HG03025 (cell line): Measurements from ENCODE around the gene LRRC74A.

Source experiments
- ATAC-seq: cut with Tn5 transposase; IDR thresholded peaks from one replicate; pipeline ENCODE4 v1.9.1; 2021; ENCODE audit warnings: mild to moderate bottlenecking, moderate library complexity; ENCODE audit not compliant: unreplicated experiment, low FRiP score

Gene LRRC74A

DNA sequence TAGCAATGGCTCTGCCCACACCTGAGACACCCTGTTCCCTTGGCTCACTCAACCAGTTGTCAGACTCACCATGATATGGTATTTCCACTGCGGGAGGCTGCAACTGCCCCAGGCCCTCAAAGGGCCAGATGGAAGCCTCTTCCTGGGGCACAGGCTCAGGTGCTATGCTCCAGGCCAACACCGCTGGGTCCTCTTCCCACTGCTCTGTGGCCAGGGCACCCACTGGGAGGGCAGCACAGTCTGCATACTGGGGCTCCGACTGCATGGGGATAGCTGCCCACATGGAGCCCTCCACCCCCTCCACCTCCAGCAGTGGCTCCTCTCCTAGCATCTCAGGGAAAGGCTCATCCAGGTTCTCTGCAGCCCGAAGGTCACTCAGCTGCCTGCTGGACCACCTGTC lies 17.2 kb upstream of the LRRC74A start:
- no peak for ATAC-seq

DNA sequence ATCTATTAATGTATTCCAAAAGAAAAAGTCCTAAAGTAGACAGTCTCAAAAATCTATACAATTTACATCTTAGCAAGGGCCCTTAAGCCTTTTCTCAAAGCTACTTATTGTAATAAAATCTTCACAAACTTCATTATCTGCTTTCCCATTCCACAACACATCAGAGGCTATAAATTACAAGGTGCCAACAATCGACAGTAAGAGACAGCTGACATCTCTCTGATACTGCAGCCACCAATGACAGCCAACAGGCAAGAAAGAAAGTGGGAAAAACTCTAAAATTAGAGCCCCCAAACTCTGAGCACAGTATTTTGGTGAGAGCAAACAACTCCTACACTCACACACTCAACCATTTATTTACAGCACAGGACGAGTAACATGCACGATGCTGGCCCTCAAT lies 15.7 kb upstream of the LRRC74A start:
- no peak for ATAC-seq

DNA sequence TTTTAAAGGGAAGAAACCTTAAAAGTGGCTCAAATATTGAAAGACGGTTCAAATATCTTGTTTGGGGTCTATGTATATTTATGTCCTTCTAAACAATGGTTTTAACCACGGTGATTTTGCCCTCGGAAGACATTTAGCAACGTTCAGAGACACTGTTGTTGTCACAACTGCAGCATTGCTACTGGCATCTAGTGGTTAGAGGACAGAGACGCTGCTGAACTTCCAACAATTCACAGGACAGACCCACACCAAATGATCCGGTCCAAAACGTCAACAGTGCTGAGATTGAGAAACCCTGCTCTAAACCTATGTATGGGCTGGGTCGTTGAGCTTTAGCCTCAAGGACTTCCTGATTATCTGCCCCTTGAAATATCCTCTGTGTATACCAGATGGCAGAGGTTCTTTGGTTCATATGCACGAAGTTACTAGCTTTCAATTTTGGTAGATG lies 15.2 kb upstream of the LRRC74A start:
- ATAC-seq = no peak

DNA sequence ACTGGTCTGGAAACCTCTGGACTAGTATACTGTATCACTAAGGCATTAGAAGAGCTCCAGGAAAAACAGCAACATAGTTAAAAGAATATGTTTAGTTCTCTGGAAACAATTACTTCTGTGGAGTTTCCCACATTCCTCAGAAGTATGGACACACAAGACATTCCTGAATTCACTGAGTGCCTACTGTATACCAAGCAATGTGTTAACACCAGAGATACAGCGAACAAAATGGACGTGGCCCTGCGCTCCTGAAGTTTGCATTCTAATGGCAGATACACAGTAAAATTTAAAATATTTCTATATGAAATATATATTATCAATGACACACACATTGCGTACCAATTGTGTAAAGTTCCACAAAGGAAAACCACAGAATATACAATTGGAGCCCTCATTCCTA lies 14.6 kb upstream of the LRRC74A start:
- ATAC-seq = no peak

DNA sequence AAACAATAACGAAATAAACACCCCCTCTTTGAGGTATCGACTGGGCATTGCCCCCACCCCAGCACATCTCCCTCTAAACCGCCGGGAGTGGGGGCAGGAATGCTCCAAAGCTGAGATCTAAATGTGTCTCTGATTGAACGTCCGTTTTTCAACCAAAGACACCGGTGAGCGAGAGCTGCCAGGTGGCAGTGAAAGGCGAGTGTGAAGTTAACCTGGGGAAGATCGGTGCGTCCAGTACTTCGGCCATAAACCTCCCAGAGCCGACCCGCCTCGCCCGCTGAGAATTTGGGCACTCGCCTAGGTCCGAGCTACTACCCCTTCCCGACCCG lies 14.2 kb upstream of the LRRC74A start:
- peak; percentile 11 for ATAC-seq

DNA sequence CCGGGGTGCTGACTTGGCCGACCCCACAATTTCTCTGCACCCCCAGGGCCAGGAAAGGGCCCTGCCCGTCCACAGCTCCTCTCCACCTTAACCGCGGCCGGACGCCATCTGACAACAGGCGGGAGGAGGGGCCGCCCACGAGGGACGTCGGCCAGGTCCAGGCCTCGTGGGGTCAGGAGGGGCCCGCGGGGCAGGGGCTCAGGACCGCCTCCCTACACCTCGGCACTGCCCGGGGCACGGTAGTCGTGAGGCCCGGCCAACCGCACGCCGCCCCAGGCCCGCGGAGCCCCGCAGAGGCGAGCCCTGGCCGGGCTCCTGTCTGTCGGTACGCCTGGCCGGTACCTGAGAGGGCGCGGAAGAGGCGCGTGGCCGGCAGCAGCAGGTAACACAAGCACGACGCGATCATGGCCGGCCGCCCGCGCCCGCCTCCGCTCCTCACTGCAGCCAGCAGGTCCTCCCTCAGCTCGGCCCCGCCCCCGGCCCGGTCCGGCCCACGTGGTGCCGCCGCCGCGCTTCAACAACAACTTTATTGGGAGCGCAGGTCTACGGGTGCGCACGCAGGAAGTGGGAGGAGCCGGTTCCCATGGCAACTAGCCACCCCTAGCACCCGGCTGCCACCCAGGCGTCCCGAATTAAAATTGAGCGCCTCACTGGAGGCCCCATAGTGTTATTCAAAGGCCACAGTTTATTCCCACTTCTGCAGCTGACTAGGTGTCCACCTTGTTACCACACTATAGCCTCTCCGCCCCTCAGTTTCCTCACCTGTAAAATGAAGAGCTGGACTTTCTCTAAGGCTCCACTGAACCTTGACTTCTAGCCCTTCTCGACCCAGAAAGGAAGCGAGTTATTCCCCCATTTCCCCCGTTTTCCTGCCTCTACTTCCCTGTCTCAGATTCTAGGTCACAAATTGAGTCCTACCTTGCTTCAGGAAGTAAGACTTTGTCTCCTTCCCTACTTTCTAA lies 13.5 kb upstream of the LRRC74A start, which contains the start of gene ANGEL1:
Gene ANGEL1, minus strand, starts transcription at position 461 of the 962 bp plus-strand sequence. Its CDS starts 55 bp downstream, at position 406.
- ATAC-seq = peak; percentile 77

DNA sequence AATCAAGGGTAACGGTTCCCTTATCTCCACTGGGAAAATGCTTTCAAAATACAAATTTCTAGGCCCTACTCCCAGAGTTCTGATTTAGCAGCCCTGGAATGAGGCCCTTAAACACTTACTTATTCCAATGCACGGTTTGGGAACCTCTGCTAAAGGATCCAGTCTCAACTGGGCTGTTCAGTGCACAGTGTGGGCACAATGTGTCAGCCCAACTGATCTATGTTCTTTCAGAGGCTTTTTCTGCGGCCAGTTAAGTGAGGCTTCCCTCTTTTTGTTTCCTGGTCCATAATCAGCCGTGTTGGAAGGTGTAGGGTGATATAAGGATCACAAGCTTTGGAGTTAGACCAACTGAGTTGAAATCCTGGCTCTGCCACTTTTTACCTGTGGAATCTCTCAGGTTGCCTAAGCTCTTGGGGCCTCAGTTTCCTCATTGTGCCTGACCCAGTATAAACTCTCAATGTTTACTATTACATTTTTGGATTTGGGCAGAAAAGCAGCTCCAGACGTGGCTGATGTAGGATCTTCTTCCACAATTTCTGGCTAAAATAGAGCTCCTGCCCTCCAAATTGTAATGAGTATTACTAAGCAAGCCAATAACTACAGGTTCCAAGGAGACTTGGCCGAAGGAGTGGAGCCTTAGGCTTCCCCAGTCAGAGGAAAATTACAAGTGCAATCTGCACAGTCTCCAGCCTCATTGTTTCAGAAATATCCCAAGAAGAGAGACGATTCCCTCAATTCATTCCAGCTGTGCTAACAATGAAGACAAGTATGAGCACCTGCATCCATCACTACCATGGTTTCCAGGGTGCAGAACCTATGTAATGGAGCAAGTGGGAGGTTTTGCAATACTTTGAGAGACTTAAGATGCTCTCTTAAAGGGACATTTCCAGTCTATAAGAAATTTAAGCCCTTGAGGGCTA lies 11.2 kb upstream of the LRRC74A start:
- no peak for ATAC-seq

DNA sequence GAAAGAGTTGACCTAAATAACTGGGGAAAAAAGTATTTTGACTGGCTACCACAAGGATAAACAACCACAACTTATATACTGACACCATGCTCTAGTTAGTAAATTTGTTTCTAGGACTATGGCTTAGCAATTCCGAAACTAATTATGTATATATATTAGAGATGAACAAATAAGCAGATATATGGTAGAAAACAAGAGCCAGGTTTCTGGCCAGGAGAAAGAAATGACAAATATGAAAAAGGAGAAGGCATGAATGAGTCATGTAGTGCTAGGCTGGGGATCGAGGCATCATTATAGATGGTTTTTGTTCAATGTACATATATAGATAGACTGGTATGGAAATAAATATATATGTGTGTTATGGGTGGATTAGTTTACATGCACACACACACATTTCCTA lies 5.5 kb upstream of the LRRC74A start:
- ATAC-seq = no peak

DNA sequence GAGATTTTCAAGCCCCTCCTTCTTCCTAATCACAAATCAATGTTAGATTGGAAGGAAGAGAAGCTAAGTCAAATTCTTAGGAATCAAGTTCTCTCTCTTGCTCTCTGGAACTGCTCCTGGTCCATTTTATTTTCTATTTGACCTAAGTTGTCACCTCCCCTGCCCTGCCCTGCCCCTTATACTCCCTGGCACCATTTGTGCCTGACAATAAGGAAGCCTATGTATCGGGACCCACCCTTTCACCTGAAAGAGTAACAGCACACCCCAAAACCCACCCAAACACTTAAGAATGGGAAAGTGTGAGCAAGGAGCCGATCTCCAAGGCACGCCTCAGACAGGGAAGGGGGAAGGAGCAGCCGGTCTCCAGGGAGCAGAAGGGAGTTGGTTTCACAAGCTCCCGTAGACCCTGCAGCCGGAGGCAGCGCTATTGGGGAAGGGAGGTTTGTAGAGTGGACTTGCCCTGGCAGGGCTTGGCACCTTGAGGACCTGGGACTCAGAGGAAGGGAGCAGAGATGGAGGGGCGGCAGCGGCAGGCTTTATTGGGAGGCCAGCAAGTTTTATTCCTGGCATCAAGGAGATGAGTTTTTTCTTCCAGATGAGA lies 1.6 kb downstream of the LRRC74A start:
- no peak for ATAC-seq

DNA sequence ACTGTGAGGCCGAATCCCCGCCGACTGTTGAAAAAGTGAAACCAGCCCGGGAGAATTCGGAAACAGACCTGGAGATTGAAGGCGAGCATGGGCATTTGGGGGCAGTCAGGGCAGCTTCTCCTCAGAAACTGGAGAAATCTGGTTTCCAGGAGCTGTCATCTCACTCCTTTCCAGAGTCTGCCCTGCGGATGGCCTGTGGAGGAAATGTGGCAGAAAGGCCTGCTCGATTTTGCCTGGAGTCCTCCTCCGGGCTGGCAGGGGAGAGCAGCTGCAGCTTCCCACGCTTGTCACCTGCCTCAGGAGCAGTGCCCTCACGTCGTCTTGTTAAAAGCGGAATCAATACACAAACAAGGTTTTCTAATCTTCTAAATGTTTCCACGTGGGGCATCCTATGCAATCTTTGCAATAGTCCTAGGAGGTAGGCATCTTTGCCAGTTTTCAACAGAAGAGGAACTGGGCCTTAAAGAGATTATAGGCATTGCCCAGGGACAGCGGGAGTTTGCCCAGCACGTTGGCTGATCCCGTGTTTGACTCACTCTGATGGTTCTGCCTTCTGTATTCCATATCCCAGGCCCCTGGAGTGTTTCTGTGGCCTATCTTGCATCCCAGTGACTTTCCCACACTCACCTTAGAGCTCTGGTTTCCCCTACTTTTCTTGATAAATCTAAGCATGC lies 2.3 kb downstream of the LRRC74A start:
- ATAC-seq = no peak

DNA sequence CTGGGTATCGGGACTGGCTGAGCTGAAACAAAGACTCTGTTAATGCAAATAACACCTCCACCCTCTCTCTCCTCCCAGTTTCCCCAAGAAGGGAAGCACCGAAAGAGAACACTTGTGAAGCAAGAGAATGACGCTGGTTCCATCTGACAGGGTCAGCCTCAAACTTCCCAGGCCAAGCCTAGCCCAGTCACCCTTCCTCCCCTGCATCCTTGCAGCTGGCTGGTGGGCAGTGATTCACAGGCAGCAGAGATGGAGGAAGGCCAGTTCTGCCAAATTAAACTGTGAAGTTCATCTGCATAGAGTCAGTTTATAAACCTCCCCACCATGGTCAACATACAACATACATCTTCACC lies 2.8 kb downstream of the LRRC74A start:
- ATAC-seq = no peak

DNA sequence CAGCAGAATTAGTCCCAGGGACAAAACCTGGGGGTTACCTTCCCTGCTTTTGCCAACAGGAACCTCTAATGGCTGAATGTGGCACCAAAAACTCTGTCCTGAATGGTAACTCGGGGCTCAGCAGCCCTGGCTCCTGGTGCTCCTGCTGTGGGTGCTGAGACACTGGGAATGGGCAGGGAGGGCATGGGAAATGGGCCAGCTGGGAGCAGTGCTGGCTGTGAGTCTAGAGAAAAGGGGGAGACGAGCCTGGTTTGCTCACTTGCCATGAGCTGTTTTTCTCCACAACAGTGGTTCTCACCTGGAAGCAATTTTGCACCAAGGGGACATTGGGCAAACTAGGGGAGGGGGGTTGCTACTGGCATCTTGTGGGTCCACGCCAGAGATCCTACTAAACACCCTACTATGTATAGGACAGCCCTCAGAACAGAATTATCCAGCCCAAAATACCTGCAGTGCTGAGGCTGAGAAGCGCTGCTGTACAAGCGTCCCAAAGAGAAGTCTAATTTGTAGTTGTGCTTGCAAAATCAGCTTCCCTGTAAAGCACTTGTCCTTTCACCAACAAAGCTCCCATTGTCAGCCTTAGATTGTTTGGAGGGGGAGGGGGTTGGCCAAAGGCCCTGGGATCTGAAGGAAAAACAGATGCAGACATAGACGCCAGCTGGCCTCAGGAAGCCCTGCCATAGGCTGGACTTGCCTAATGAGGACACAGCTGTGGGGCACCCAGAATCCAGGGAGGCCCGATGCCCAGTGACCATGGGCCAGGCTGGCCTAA lies 3.6 kb downstream of the LRRC74A start:
- no peak for ATAC-seq

DNA sequence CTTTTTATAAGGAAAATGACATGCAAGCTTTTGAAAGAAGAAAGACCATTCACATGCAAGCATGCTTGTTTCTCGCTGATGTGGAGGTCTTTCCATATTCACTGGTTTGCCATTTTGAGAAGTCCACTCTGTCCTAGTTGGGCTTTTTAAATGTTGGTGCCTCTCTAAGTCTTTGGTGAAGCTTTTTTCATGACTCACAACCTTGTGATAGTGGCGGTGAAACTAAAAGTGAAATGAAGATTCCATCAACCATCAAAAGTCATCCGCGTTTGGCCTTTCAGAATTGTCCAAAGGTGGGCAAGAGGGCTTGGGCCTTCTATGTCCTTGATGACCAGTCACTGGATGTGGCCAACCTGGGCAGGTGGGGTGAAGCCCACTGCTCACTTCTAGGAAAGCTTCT lies 4.3 kb downstream of the LRRC74A start:
- ATAC-seq = no peak

DNA sequence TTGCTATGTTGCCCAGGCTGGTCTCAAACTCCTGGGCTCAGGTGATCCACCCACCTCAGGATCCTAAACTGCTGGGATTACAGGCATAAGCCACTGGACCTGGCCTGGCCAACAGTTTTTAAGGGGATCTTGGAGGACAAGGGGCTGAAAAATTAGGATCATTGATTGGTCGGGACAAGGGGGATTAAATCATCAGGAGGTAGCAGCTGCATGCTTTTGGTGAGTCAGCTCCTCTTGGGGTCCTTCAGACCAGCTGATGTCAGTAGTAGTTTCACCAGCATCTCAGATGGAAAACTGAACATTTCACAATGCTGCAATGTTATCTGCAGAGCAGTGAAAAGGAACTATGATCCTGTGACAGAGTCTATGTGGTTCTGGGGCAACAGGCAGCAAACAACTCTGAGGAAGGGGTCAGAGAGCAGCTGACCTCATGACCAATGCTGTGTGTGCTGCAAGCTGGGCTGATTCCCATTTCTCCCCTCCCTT lies 6.3 kb downstream of the LRRC74A start:
- ATAC-seq = no peak

DNA sequence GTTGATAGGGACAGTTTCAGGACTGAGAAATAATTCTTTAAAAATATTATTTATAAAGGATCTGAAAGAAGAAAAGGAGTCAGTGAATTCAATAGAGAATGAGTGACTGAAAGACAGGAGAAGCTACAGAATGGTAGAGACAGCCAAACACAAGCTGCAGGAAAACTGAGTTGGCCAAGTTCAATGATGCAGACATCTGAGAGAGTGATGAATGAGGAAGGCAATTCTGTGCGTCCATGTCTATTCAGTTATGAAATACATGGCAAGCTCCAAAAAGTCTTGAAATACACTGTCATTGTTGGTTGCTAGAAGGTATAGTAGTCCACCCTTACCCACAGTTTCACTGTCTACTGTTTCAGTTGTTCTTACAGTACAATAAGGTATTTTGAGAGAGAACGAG lies 6.8 kb downstream of the LRRC74A start:
- no peak for ATAC-seq

DNA sequence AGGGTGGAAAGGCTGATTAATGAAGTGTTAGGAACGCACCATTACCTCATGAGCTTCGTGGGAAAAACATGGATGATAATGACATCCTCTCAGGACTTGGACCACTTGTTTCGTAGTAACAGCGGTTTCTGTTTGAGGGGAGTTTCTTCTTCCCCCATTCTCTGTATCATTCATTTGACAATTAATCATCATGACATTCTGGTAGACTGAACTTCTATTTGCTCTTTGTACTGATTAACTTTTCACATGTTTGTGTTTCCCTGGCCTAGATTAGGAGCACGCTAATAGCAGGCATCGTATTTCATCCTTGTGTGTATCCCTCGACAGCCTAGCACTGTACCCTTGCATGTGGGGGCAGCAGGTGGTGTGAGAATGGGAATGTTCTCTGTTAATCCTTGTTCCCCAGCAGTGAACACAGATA lies 8.0 kb downstream of the LRRC74A start:
- no peak for ATAC-seq

DNA sequence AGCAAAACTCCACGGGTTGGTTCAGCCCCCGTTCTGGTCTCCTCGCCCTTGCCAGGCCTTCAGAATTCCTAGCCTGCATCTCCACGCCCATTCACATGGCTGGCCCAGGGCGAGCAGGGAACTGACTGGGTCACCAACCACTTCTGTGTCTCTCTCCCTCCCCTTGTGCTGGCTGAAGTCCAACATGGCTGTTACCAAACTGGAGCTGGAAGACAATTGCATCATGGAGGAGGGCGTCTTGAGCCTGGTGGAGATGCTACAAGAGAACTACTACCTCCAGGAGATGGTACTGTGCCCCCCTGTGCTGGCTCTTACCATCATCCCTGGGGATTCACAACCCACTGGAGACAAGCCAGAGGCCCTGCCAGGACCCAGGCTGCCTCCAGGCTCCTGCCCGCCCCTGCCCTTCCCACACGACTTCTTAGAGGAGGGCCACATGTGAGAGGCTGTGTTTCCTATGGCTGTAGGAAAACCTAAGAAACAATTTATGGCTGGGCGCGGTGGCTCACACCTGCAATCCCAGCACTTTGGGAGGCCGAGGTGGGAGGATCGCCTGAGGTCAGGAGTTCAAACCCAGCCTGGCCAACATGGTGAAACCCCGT lies 9.9 kb downstream of the LRRC74A start:
- ATAC-seq = no peak

DNA sequence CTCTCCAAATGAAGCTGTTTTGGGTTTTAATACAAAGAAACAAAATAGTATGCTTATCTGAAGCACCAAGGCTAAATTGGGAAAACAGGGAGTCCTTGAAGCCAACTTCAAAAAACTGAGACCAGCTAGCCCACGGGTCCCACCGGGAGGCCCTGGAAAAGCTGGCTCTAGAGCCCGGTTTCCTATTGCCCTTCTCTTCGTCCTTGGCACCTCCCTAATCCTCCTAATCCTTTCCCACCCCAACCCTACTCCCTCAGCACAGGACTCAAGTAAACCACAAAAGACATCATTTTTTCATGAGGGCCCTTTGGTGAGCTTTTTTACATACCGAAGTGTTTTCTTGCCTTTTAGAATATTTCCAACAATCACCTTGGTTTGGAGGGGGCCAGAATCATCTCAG lies 11.3 kb downstream of the LRRC74A start:
- ATAC-seq = no peak

DNA sequence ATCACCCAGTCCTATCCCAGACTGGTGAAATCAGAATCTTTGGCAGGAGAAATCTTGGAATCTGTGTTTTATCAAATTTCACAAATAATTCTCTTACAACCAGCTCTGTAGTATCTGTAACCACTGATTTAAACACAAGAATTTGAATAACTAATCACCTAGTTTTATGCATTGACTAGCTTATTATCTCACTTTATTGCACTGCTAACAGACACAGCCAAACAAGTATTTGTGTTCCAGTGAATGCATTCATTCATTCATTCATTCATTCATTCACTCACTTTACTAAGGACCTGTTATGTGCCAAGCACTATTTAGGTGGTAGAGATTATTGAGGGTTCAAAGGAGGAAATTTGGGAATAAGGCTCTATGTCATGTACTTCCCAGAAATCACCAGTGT lies 16.2 kb downstream of the LRRC74A start:
- no peak for ATAC-seq
